ENCODE results near the gene SULT1A3. TPM values are rescaled to one million over a fixed set of nuclear protein-coding genes. Genes with fewer than 3 reads are reported as not detected.

SULT1A3 gene
- total and polyA plus RNA-seq, 2 of the 8 experiments (the other 6 are each of a cell fraction or from before 2014, with no cell fraction given) = 1.9 to 13.8 TPM

GRCh38 chr16:30186444-30186781, 12.6 kb upstream of the SULT1A3 start:
- H2BK5ac ChIP-seq (ENCODE audit: low read depth, low read length) = no peak overlapping the region; the same call in 1 of the 2 replicates
- peak overlapping the region; percentile 40; the same call in 1 of the 2 replicates for H2BK15ac ChIP-seq (ENCODE audit: low read length)
- H4K91ac ChIP-seq (replicated peaks; ENCODE audit: insufficient read length, low read length) = no peak overlapping the region
- H2AK5ac ChIP-seq (ENCODE audit: low read depth, low read length) = no peak overlapping the region
- no peak overlapping the region for H3K9ac ChIP-seq (replicated peaks in 1 of 4; ENCODE audit: extremely low read depth in 1 of 4, low read depth in 3 of 4, low read length in 3 of 4)
- H2AFZ ChIP-seq (ENCODE audit: low read length) = no peak overlapping the region
- no peak overlapping the region for H2BK20ac ChIP-seq (ENCODE audit: low read length)
- no peaks in the 10 kb centered on the region for H3K79me1 ChIP-seq (ENCODE audit: low read depth, low read length)
- no peak overlapping the region for H4K5ac ChIP-seq (ENCODE audit: insufficient read length, low read depth, low read length)
- no peak overlapping the region for H3K27ac ChIP-seq (ENCODE audit: low read depth, low read length)
- DNase-seq (ENCODE audit: low read depth in 1 of 2, low spot score in 2 of 2) = no peak
- no peak for FAIRE-seq
- H3K4me1 ChIP-seq (replicated peaks in 1 of 4; ENCODE audit: control insufficient read depth in 3 of 4, insufficient read depth in 4 of 4, low read length in 3 of 4) = peaks cover 0 to 12% (median 4%) of the 10 kb centered on the region in 4 experiments; a peak in 4 of 7 replicates
- no peak overlapping the region for H3K4me2 ChIP-seq (ENCODE audit: insufficient read depth in 1 of 2, low read depth in 2 of 2, low read length in 2 of 2)
- H3K18ac ChIP-seq (ENCODE audit: extremely low read depth, low read length) = no peak overlapping the region
- no peaks in the 10 kb centered on the region for H3K79me2 ChIP-seq (ENCODE audit: control insufficient read depth in 1 of 2, insufficient read depth in 2 of 2, low read length in 2 of 2)
- H2BK120ac ChIP-seq (replicated peaks; ENCODE audit: low read depth, low read length) = no peak overlapping the region
- no peak overlapping the region for H3K4me3 ChIP-seq (ENCODE audit: extremely low read depth in 1 of 4, insufficient read depth in 2 of 4, low read depth in 3 of 4, low read length in 4 of 4)
- H3K4ac ChIP-seq (replicated peaks; ENCODE audit: insufficient read length, low read depth, low read length) = no peak overlapping the region
- peaks cover 0 to 14% (median 8%) of the 10 kb centered on the region in 4 experiments; a peak in 3 of 7 replicates for H3K27me3 ChIP-seq (replicated peaks in 1 of 4; ENCODE audit: control insufficient read depth in 3 of 4, extremely low read depth in 1 of 4, insufficient read depth in 3 of 4, low read length in 3 of 4)
- no peak overlapping the region for H2BK12ac ChIP-seq (ENCODE audit: low read depth, low read length)
- no peaks in the 10 kb centered on the region for H3K36me3 ChIP-seq (ENCODE audit: control insufficient read depth in 2 of 4, insufficient read depth in 4 of 4, low read length in 3 of 4)
- ChIA-PET POLR2A (ENCODE audit: partially characterized antibody) (no interaction called here), CTCF (ENCODE audit: partially characterized antibody) (interaction anchor here (0.7 to 4.4 kb wide), 8 partner anchors 11 to 321 kb away, joined by 3 to 21 read pairs (median 5); partner anchors contain the start of gene GDPD3)
- no peak overlapping the region for H3K23ac ChIP-seq (ENCODE audit: insufficient read length)
- H3K14ac ChIP-seq (ENCODE audit: insufficient read length) = no peak overlapping the region
- peaks cover 7 to 8% of the 10 kb centered on the region in 2 experiments for H4K20me1 ChIP-seq (replicated peaks in 1 of 2; ENCODE audit: control insufficient read depth in 1 of 2, insufficient read depth in 2 of 2, low read length in 2 of 2)
- H3K9me3 ChIP-seq (ENCODE audit: insufficient read depth in 2 of 2, low read depth in 1 of 2, low read length in 1 of 2) = no peaks in the 10 kb centered on the region
- peaks cover 7% of the 10 kb centered on the region; the same call in 1 of the 2 replicates for H3K23me2 ChIP-seq (ENCODE audit: low read depth, low read length)
- WGBS, 2 experiments (ENCODE audit: extremely low coverage in 1 of 2, insufficient coverage in 1 of 2, insufficient read length in 1 of 2, insufficient replicate concordance in 2 of 2, low coverage in 1 of 2, low lambda C conversion rate in 2 of 2, missing lambda C conversion rate in 1 of 2) = 92% methylated on average over 7 of the region's 9 CpGs; no CpG with 5 or more reads in 1 of the 2 experiments
- no peak overlapping the region for H4K8ac ChIP-seq (ENCODE audit: extremely low read depth, insufficient read depth, low read length)
- no peak overlapping the region for H3K56ac ChIP-seq (replicated peaks; ENCODE audit: insufficient read length, low read depth, low read length)
- TF ChIP-seq TBP (IDR thresholded peaks at IDR 0.05; ENCODE audit: low read depth, low read length) (no peak), HDAC6 (IDR thresholded peaks at IDR 0.05; ENCODE audit: low read depth, low read length) (no peak), TAF7 (optimal IDR thresholded peaks at IDR 0.05; ENCODE audit: borderline replicate concordance, low read depth, low read length) (no peak), SIN3A (conservative IDR thresholded peaks at IDR 0.05 in 1 of 2, IDR thresholded peaks at IDR 0.05 in 1 of 2; ENCODE audit: low read depth in 1 of 2, low read length in 2 of 2) (no peak), NRF1 (IDR thresholded peaks at IDR 0.05; ENCODE audit: low read depth, low read length) (no peak), JUND (IDR thresholded peaks at IDR 0.05; ENCODE audit: low read length) (no peak), SP1 (IDR thresholded peaks at IDR 0.05; ENCODE audit: low read depth, low read length) (no peak), GABPA (IDR thresholded peaks at IDR 0.05; ENCODE audit: borderline replicate concordance, insufficient read depth, low read length) (no peak), KDM5A (IDR thresholded peaks at IDR 0.05; ENCODE audit: low read length) (no peak), POLR2AphosphoS5 (IDR thresholded peaks at IDR 0.05; ENCODE audit: low read depth, low read length) (no peak), MAFK (IDR thresholded peaks at IDR 0.05; ENCODE audit: low read depth, low read length) (no peak), FOSL1 (IDR thresholded peaks at IDR 0.05; ENCODE audit: insufficient read depth, low read depth, low read length) (no peak), PHF8 (conservative IDR thresholded peaks at IDR 0.05; ENCODE audit: low read depth, low read length) (no peak), GTF2F1 (IDR thresholded peaks at IDR 0.05; ENCODE audit: borderline replicate concordance, low read depth, low read length) (no peak)
